Activated T-helper 17 cell treated with anti-CD3 and anti-CD28 coated beads, Interleukin-2, amount 50 U/mL, for 72 hours (primary cell): ENCODE data around the gene ZSCAN4. TPM values are rescaled to one million over a fixed set of nuclear protein-coding genes. Genes with fewer than 3 reads are reported as not detected.

Experiments
- ATAC-seq: fragments of 150-1000 bp; cut with Tn5 transposase; replicated peaks from 2 replicates; pipeline ENCODE4 v1.10.0; 2021; ENCODE audit warnings: mild to moderate bottlenecking, moderate library complexity
- H3K27ac Mint-ChIP-seq: one replicate; pipeline ENCODE4 v1.8.0; 2022; ENCODE audit warnings: mixed read lengths
- H3K27me3 Mint-ChIP-seq: one replicate; pipeline ENCODE4 v1.8.0; 2022; ENCODE audit warnings: mixed read lengths
- H3K36me3 Mint-ChIP-seq: one replicate; pipeline ENCODE4 v1.8.0; 2022; ENCODE audit warnings: low read depth, mild to moderate bottlenecking, mixed read lengths
- H3K4me1 Mint-ChIP-seq: one replicate; pipeline ENCODE4 v1.8.0; 2022; ENCODE audit warnings: mixed read lengths
- H3K4me3 Mint-ChIP-seq: one replicate; pipeline ENCODE4 v1.8.0; 2022; ENCODE audit warnings: mild to moderate bottlenecking, mixed read lengths
- H3K9me3 Mint-ChIP-seq: one replicate; pipeline ENCODE4 v1.8.0; 2022; ENCODE audit warnings: mixed read lengths
- total RNA-seq, 2 donors: library from RNA; stranded (reverse); gene quantifications; one replicate each; pipeline ENCODE4 v1.2.3, GENCODE V29; 2022

Gene ZSCAN4
- total RNA-seq, 2 donors from 2014 or later, result not detected

DNA sequence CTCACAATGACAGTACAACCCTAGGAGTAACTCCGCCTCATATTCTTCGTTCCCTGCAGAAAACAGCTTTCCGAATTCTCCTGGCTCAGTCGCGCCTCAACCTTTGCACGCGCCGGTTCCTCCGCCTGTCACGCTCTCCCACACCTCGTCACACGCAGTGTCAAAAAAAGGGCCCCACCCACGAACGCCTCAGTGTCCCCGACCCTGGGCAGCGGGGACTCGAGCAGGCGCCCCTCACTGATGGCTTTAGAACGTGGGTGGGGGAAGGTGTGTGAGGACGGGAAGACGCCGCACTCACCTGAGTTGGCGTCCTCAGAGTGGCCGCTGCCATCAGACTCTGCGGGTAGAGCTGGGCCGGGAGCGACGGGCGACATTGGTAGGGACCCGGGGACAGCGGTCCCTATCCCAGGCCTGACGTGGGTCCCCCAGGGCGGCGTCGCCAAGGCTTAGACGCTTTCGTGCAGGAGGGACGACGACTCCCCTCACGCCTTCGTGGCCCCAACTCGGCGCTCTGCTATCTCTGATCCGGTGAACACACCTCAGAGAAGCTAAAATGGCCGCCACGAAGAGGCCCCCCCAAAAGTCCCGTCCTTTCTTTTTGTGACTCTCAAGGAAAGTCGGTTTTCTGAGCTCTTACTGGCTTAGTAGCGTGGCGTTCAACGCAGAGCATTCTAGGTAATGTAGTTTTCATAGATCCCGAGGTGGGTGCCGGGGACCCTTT is 40.1 kb downstream of the ZSCAN4 start, which contains the start of gene ZNF154:
Gene ZNF154 (minus strand): TSS at position 564 of the 721 bp plus-strand sequence. CDS start 233 bp downstream, at position 331.
- Mint-ChIP-seq H3K27ac (peak within 1 kb of the TSS; percentile 92), H3K4me1 (peaks cover 14% of the 10 kb centered on the region), H3K27me3 (no peaks in the 10 kb centered on the region), H3K9me3 (peaks cover 27% of the 10 kb centered on the region), H3K4me3 (peak within 1 kb of the TSS; percentile 86), H3K36me3 (peaks cover 55% of the 10 kb centered on the region)
- peak; percentile 86 for ATAC-seq

- peaks cover 23% of the 10 kb centered on the region for H3K9me3 Mint-ChIP-seq
- peak overlapping the region; percentile 92 for H3K27ac Mint-ChIP-seq
- no peaks in the 10 kb centered on the region for H3K27me3 Mint-ChIP-seq
Observed at GRCh38 chr19:57709616-57710015, 40.9 kb downstream of the ZSCAN4 start.

GRCh38 chr19:57712222-57712621 is 43.5 kb downstream of the ZSCAN4 start:
- H3K4me3 Mint-ChIP-seq, result no peak overlapping the region
- H3K36me3 Mint-ChIP-seq, result peaks cover 30% of the 10 kb centered on the region

More at GRCh38 chr19:57709616-57710015, 40.9 kb downstream of the ZSCAN4 start:
- peaks cover 14% of the 10 kb centered on the region for H3K4me1 Mint-ChIP-seq
- H3K4me3 Mint-ChIP-seq, result peak overlapping the region; percentile 86
- no peak for ATAC-seq
- H3K36me3 Mint-ChIP-seq, result peaks cover 47% of the 10 kb centered on the region

GRCh38 chr19:57719424-57719823 is 50.7 kb downstream of the ZSCAN4 start:
- Mint-ChIP-seq H3K27ac (no peak overlapping the region), H3K36me3 (peaks cover 64% of the 10 kb centered on the region)

More at GRCh38 chr19:57712222-57712621, 43.5 kb downstream of the ZSCAN4 start:
- no peak for ATAC-seq
- Mint-ChIP-seq H3K4me1 (peaks cover 5% of the 10 kb centered on the region), H3K27me3 (no peaks in the 10 kb centered on the region), H3K9me3 (peaks cover 27% of the 10 kb centered on the region), H3K27ac (no peak overlapping the region)

DNA sequence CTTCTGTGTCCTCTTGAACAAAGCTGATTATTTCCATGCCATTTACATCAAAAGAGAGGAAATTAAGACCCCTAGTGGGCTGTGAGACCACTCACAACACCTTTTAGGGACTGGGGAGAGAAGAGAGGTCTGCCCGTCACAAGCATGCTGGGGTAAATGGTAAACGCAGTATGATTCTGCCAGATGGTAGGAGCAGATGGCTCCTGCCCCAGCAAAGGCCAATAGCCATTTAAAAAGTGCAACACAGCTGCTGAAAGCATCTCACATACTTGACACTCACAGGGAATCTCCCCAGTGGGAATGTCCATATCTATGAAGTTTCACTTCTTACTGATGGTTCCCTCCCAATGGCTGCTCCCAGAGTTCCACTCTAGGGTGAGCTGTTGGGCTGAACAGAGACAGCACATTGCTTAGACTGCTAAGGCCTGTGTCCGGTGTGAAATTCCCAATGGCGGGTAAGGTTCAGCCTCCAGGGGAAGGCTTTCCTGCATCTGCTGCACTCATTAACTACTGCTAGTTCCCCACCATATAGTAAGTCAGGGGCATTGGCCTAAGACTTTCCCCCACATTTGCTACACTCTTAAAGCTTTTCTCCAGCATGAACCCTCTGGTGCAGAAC is 51.3 kb downstream of the ZSCAN4 start:
- H3K27me3 Mint-ChIP-seq, result no peaks in the 10 kb centered on the region
- H3K4me3 Mint-ChIP-seq, result no peak overlapping the region
- peaks cover 39% of the 10 kb centered on the region for H3K9me3 Mint-ChIP-seq
- ATAC-seq, result no peak
- peaks cover 8% of the 10 kb centered on the region for H3K4me1 Mint-ChIP-seq
- peaks cover 70% of the 10 kb centered on the region for H3K36me3 Mint-ChIP-seq
- H3K27ac Mint-ChIP-seq, result no peak overlapping the region

More at GRCh38 chr19:57719424-57719823, 50.7 kb downstream of the ZSCAN4 start:
- H3K9me3 Mint-ChIP-seq, result peaks cover 36% of the 10 kb centered on the region
- no peak overlapping the region for H3K4me3 Mint-ChIP-seq
- ATAC-seq, result no peak
- H3K27me3 Mint-ChIP-seq, result no peaks in the 10 kb centered on the region
- peaks cover 4% of the 10 kb centered on the region for H3K4me1 Mint-ChIP-seq

GRCh38 chr19:57720878-57721277 is 52.1 kb downstream of the ZSCAN4 start:
- Mint-ChIP-seq H3K9me3 (peaks cover 40% of the 10 kb centered on the region), H3K4me1 (peaks cover 9% of the 10 kb centered on the region), H3K36me3 (peaks cover 72% of the 10 kb centered on the region), H3K27me3 (no peaks in the 10 kb centered on the region), H3K27ac (no peak overlapping the region), H3K4me3 (no peak overlapping the region)
- no peak for ATAC-seq

Other genes starting within 250 kb of the ZSCAN4 start
- 10 to 100 TPM; 13.8 to 15.0 TPM for gene ZNF749, start 233.6 kb upstream of the ZSCAN4 start, total RNA-seq
- gene VN1R1, start 211.8 kb upstream of the ZSCAN4 start, total RNA-seq, result under 1 TPM in 1 of 2 donors, not detected in 1; 0.37 TPM
- gene ZNF772, start 191.4 kb upstream of the ZSCAN4 start, total RNA-seq, result 1 to 10 TPM; 2.8 to 4.5 TPM
- gene ZNF419, start 181.2 kb upstream of the ZSCAN4 start, total RNA-seq, result 1 to 10 TPM; 4.7 to 8.5 TPM
- gene ZNF773, start 169.0 kb upstream of the ZSCAN4 start, total RNA-seq, result 1 to 10 TPM; 3.8 to 6.2 TPM
- 1 to 10 TPM; 3.2 to 4.9 TPM for gene ZNF549, start 141.6 kb upstream of the ZSCAN4 start, total RNA-seq
- 1 to 10 TPM; 8.9 to 10.0 TPM for gene ZNF550, start 109.1 kb upstream of the ZSCAN4 start, total RNA-seq
- gene ZNF416, start 90.0 kb upstream of the ZSCAN4 start, total RNA-seq, result 1 to 10 TPM; 2.2 to 2.4 TPM
- gene ZIK1, start 84.8 kb upstream of the ZSCAN4 start, total RNA-seq, result 1 to 10 TPM; 2.5 to 3.2 TPM
- gene ZNF530, start 69.0 kb upstream of the ZSCAN4 start, total RNA-seq, result 1 to 10 TPM; 6.0 to 9.9 TPM
- gene ZNF134, start 54.7 kb upstream of the ZSCAN4 start, total RNA-seq, result 10 to 100 TPM in 1 of 2 donors, 1 to 10 TPM in 1; 5.7 to 11.2 TPM
- 10 to 100 TPM in 1 of 2 donors, 1 to 10 TPM in 1; 8.4 to 14.0 TPM for gene ZNF211, start 35.8 kb upstream of the ZSCAN4 start, total RNA-seq
- 10 to 100 TPM in 1 of 2 donors, 1 to 10 TPM in 1; 7.1 to 10.8 TPM for gene ZNF551, start 13.0 kb downstream of the ZSCAN4 start, total RNA-seq
- 1 to 10 TPM in 1 of 2 donors, under 1 TPM in 1; 0.35 to 5.6 TPM for gene ZNF154, start 40.3 kb downstream of the ZSCAN4 start, total RNA-seq
- 10 to 100 TPM in 1 of 2 donors, 1 to 10 TPM in 1; 5.9 to 11.5 TPM for gene ZNF671, start 58.7 kb downstream of the ZSCAN4 start, total RNA-seq
- 10 to 100 TPM in 1 of 2 donors, 1 to 10 TPM in 1; 7.9 to 11.8 TPM for gene ZNF776, start 77.9 kb downstream of the ZSCAN4 start, total RNA-seq
- gene ZNF586, start 100.7 kb downstream of the ZSCAN4 start, total RNA-seq, result 10 to 100 TPM; 16.0 to 21.0 TPM
- gene ZNF552, start 146.0 kb downstream of the ZSCAN4 start, total RNA-seq, result 1 to 10 TPM; 6.0 to 7.5 TPM
- 10 to 100 TPM; 16.8 to 20.6 TPM for gene ZNF587B, start 161.4 kb downstream of the ZSCAN4 start, total RNA-seq
- gene ZNF587, start 180.9 kb downstream of the ZSCAN4 start, total RNA-seq, result 10 to 100 TPM; 33.7 to 37.3 TPM
- 10 to 100 TPM; 16.2 to 21.5 TPM for gene ZNF814, start 220.1 kb downstream of the ZSCAN4 start, total RNA-seq
- 10 to 100 TPM; 15.4 to 26.3 TPM for gene ZNF417, start 247.7 kb downstream of the ZSCAN4 start, total RNA-seq